NCI-H1048 (cell line): ENCODE data around the gene ANKRD10.

Source experiments
- DNase-seq: peaks from one replicate; lab custom pipeline; 2025; lab: John Stamatoyannopoulos, UW

The ANKRD10 gene

GRCh38 chr13:110830800-110831371 lies 84.0 kb downstream of the ANKRD10 start:
- DNase-seq: no peak

GRCh38 chr13:110830331-110830730 lies 84.5 kb downstream of the ANKRD10 start:
- DNase-seq: no peak

DNA sequence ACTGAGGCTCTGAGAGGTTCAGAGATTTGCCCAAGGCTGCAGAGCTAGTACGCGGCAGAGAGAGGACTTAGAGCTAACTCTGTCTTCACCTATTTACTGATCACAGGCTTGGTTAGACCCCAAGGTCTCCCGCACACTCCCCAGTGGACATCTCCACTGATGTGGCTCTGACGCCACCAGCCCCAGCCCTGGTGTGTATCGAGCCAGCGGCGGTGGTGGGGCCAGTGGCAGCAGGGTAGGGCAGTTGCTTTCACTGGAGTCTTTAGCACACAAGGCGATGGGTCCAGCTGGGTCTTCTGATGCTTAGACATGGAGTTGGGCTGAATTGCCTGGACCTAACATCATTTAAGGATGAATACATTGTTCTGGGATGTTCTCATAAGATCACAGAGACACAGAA lies 85.4 kb downstream of the ANKRD10 start:
- DNase-seq: no peak

GRCh38 chr13:110828705-110829104 lies 86.2 kb downstream of the ANKRD10 start:
- no peak for DNase-seq
